A549 (cell line): ENCODE results near the gene MED17. TPM values are rescaled to one million over a fixed set of nuclear protein-coding genes. Genes with fewer than 3 reads are reported as not detected.
"Not testable (repeated sequence)": the region's sequence is repeated elsewhere in the genome, so short reads cannot be mapped to it uniquely, and the experiment has no call there.

Experiments
- ATAC-seq, 2 experiments: fragments of 200-7000 bp in 1 of 2; fragments of >200 bp in 1 of 2; cut with Nextera tagmentation in 1 of 2; cut with Tn5 transposase in 1 of 2; 3 replicates each; pipeline versions ENCODE4 v1.8.0 to v1.9.1; 2018 to 2020; ENCODE audit warnings: mild to moderate bottlenecking in 1 of 2, moderate library complexity in 1 of 2
- CTCF ChIA-PET: fragments of 300-600 bp; sonication (Branson Sonifier 250); formaldehyde crosslinking; extraction: SDS; loops from one replicate; lab custom pipeline; 2021; ENCODE audit warnings: antibody characterized with exemption, inconsistent platforms; lab: Yijun Ruan, JAX
- POLR2A ChIA-PET: fragments of 350-600 bp; formaldehyde crosslinking; extraction: SDS; loops from one replicate; lab custom pipeline; 2021; ENCODE audit warnings: antibody characterized with exemption, inconsistent platforms; lab: Yijun Ruan, JAX
- DNase-seq, 2 experiments: peaks; one replicate each; pipeline versions ENCODE4 v3.0.0 to v3.0.0-alpha.2; 2011 to 2016; ENCODE audit warnings: low read depth in 1 of 2, low spot score in 1 of 2
- FAIRE-seq: peaks from 2 replicates; lab custom pipeline; 2011; peaks lifted over from hg19 to GRCh38; lab: Jason Lieb, UNC
- H3K27ac ChIP-seq, 2 experiments: fragments of >200 bp; sonication (Bioruptor Twin); formaldehyde crosslinking; 3 replicates each; pipeline ENCODE4 v1.5.1; 2016 to 2017
- H3K4me1 ChIP-seq: fragments of >200 bp; sonication (Bioruptor Twin); formaldehyde crosslinking; 3 replicates; pipeline ENCODE4 v1.6.1; 2016
- H3K4me2 ChIP-seq: fragments of >200 bp; sonication (Bioruptor Twin); formaldehyde crosslinking; 3 replicates; pipeline ENCODE4 v1.6.1; 2016
- H3K4me3 ChIP-seq: fragments of >200 bp; sonication (Bioruptor Twin); formaldehyde crosslinking; 3 replicates; pipeline ENCODE4 v1.5.1; 2016
- H3K9me3 ChIP-seq: fragments of >200 bp; sonication (Bioruptor Twin); formaldehyde crosslinking; 3 replicates; pipeline ENCODE4 v1.6.1; 2016
- BHLHE40 ChIP-seq: IDR thresholded peaks from 2 replicates; pipeline ENCODE4 v1.6.1; 2012; ENCODE audit warnings: low read depth, low read length, inconsistent platforms
- CHD2 ChIP-seq: fragments of 150-350 bp; IDR thresholded peaks from 2 replicates; pipeline ENCODE4 v1.6.1; 2014; ENCODE audit warnings: low read length; ENCODE audit not compliant: partially characterized antibody
- EHMT2 ChIP-seq: fragments of 200-600 bp; sonication (generic); IDR thresholded peaks from 2 replicates; pipeline ENCODE4 v1.6.1; 2016; ENCODE audit warnings: antibody characterized with exemption, low read depth, mild to moderate bottlenecking, moderate library complexity
- ESRRA ChIP-seq: fragments of 150-350 bp; IDR thresholded peaks from 2 replicates; pipeline ENCODE4 v1.6.1; 2014; ENCODE audit warnings: mild to moderate bottlenecking, low read length, borderline replicate concordance
- FOSL2 ChIP-seq, 2 experiments: fragments of 450-650 bp in 1 of 2; fragments of >200 bp in 1 of 2; sonication (Bioruptor Twin) in 1 of 2; formaldehyde crosslinking; IDR thresholded peaks; 2 replicates each; pipeline versions ENCODE4 v1.5.0 to v1.6.1; 2016 to 2020; ENCODE audit warnings: mild to moderate bottlenecking in 1 of 2, moderate library complexity in 1 of 2
- FOXS1 ChIP-seq: fragments of 250-450 bp; sonication (Bioruptor Pico); IDR thresholded peaks from 2 replicates; pipeline ENCODE4 v1.5.0; 2020; ENCODE audit warnings: mild to moderate bottlenecking, moderate library complexity
- HEYL ChIP-seq: fragments of 250-450 bp; sonication (Bioruptor Pico); IDR thresholded peaks from 2 replicates; pipeline ENCODE4 v1.8.0; 2021; ENCODE audit warnings: mild to moderate bottlenecking, moderate library complexity
- JUNB ChIP-seq: fragments of >200 bp; sonication (Bioruptor Twin); formaldehyde crosslinking; IDR thresholded peaks from 2 replicates; pipeline ENCODE4 v1.6.1; 2016
- MYC ChIP-seq: IDR thresholded peaks from 2 replicates; pipeline ENCODE4 v1.6.1; 2012; ENCODE audit warnings: mild to moderate bottlenecking, inconsistent platforms, low read length, improper control_type of control experiment, borderline replicate concordance
- NPAS2 ChIP-seq: fragments of 250-450 bp; sonication (Bioruptor Pico); IDR thresholded peaks from 2 replicates; pipeline ENCODE4 v1.8.0; 2022; ENCODE audit warnings: mild to moderate bottlenecking, moderate library complexity, borderline replicate concordance
- PHF8 ChIP-seq: fragments of 200-600 bp; sonication (generic); IDR thresholded peaks from 2 replicates; pipeline ENCODE4 v1.6.1; 2016; ENCODE audit warnings: low read depth, mild to moderate bottlenecking, antibody characterized with exemption, moderate library complexity, borderline replicate concordance
- RAD21 ChIP-seq, 2 experiments: fragments of >200 bp in 1 of 2; sonication (Bioruptor Twin) in 1 of 2; formaldehyde crosslinking in 1 of 2; IDR thresholded peaks in 1 of 2; conservative IDR thresholded peaks in 1 of 2; 2 replicates in 1 of 2; 3 replicates in 1 of 2; pipeline ENCODE4 v1.6.1; 2012 to 2018; ENCODE audit warnings: inconsistent platforms in 1 of 2
- RCOR1 ChIP-seq: fragments of 150-350 bp; IDR thresholded peaks from 2 replicates; pipeline ENCODE4 v1.6.1; 2014; ENCODE audit warnings: antibody characterized with exemption, low read length, low read depth
- SMC3 ChIP-seq: fragments of >200 bp; sonication (Bioruptor Twin); formaldehyde crosslinking; IDR thresholded peaks from 3 replicates; pipeline ENCODE4 v1.6.1; 2018; ENCODE audit warnings: inconsistent platforms
- TFCP2L1 ChIP-seq: fragments of 250-450 bp; sonication (Bioruptor Pico); IDR thresholded peaks from 2 replicates; pipeline ENCODE4 v1.5.0; 2021; ENCODE audit warnings: mild to moderate bottlenecking
- ZC3H11A ChIP-seq: fragments of 450-650 bp; IDR thresholded peaks from 2 replicates; pipeline ENCODE4 v1.6.1; 2014; ENCODE audit warnings: antibody characterized with exemption, mild to moderate bottlenecking
- WGBS: methylation state at CpG from one replicate; pipeline ENCODE4 v1.1.6; 2017; ENCODE audit errors: missing lambda C conversion rate; 5-methylcytosine and 5-hydroxymethylcytosine counted together
- polyA plus RNA-seq, 4 experiments: library from polyadenylated mRNA; depleted of rRNA in 3 of 4; stranded (reverse); fragments of >200 nt; fragmentation: RNase III in 1 of 4; extraction: RNeasy Plus Mini Kit Qiagen cat#74134 plus additional on column Dnase treatment in 1 of 4; gene quantifications; 2 replicates in 3 of 4; 3 replicates in 1 of 4; pipeline ENCODE4 v1.2.3, GENCODE V29; 2011 to 2017
- TF ChIP-seq, protein P1 (sequence below): fragments of >200 bp; sonication (Bioruptor Twin); formaldehyde crosslinking; IDR thresholded peaks from 3 replicates; pipeline ENCODE4 v1.6.1; 2016
- TF ChIP-seq, protein P2 (sequence below): fragments of 200-600 bp; sonication (generic); IDR thresholded peaks from 2 replicates; pipeline ENCODE4 v1.6.1; 2016; ENCODE audit warnings: antibody characterized with exemption, mild to moderate bottlenecking, moderate library complexity
- TF ChIP-seq, protein P3 (sequence below): fragments of 250-450 bp; sonication (Bioruptor Pico); IDR thresholded peaks from 2 replicates; pipeline ENCODE4 v1.5.0; 2021; ENCODE audit warnings: mild to moderate bottlenecking, moderate library complexity, borderline replicate concordance
- TF ChIP-seq, protein P4 (sequence below): fragments of >200 bp; sonication (Bioruptor Twin); formaldehyde crosslinking; IDR thresholded peaks from 2 replicates; pipeline ENCODE4 v1.6.1; 2016

The MED17 gene
- polyA plus RNA-seq, 2 of the 4 experiments (the other 2 are of a cell fraction), result 16.2 to 20.3 TPM

DNA sequence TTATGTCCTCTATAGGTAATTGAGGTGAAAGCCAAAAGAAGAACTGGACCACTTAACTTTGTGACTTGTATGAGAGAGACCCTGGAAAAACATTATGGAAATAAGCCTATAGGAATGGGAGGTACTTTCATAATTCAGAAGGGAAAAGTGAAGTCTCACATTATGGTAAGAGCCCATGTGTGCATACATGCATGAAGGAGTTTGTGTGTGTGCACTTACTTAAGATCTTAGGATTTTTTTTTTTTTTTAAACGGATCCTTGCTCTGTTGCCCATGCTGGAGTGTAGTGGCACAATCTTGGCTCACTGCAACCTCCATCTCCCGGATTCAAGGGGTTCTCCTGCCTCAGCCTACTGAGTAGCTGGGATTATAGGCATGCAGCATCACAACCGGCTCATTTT lies 26.8 kb upstream of the MED17 start:
- TF ChIP-seq TFCP2L1 (CRISPR knock-in tag), result no peak
- TF ChIP-seq RAD21 (conservative IDR thresholded peaks at IDR 0.05 in 1 of 2, IDR thresholded peaks at IDR 0.05 in 1 of 2), result no peak
- TF ChIP-seq ESRRA, result no peak
- TF ChIP-seq, protein P1, sequence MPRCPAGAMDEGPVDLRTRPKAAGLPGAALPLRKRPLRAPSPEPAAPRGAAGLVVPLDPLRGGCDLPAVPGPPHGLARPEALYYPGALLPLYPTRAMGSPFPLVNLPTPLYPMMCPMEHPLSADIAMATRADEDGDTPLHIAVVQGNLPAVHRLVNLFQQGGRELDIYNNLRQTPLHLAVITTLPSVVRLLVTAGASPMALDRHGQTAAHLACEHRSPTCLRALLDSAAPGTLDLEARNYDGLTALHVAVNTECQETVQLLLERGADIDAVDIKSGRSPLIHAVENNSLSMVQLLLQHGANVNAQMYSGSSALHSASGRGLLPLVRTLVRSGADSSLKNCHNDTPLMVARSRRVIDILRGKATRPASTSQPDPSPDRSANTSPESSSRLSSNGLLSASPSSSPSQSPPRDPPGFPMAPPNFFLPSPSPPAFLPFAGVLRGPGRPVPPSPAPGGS, result no peak
- TF ChIP-seq FOXS1 (CRISPR knock-in tag), result no peak
- no peak for TF ChIP-seq FOSL2 (IDR thresholded peaks at IDR 0.05)
- no peak for TF ChIP-seq FOSL2 (CRISPR knock-in tag; IDR thresholded peaks at IDR 0.05)
- TF ChIP-seq PHF8, result no peak
- TF ChIP-seq NPAS2, result no peak
- no peak for FAIRE-seq
- no peak for ATAC-seq
- CTCF ChIA-PET, result no interaction called here
- Histone ChIP-seq H3K9me3 (no peaks in the 10 kb centered on the region), H3K27ac (no peak overlapping the region), H3K4me1 (no peaks in the 10 kb centered on the region), H3K4me2 (no peak overlapping the region), H3K4me3 (no peak overlapping the region)
- POLR2A ChIA-PET, result no interaction called here
- 75% methylated on average over 3 of the region's 3 CpGs for WGBS
- DNase-seq, result no peak

DNA sequence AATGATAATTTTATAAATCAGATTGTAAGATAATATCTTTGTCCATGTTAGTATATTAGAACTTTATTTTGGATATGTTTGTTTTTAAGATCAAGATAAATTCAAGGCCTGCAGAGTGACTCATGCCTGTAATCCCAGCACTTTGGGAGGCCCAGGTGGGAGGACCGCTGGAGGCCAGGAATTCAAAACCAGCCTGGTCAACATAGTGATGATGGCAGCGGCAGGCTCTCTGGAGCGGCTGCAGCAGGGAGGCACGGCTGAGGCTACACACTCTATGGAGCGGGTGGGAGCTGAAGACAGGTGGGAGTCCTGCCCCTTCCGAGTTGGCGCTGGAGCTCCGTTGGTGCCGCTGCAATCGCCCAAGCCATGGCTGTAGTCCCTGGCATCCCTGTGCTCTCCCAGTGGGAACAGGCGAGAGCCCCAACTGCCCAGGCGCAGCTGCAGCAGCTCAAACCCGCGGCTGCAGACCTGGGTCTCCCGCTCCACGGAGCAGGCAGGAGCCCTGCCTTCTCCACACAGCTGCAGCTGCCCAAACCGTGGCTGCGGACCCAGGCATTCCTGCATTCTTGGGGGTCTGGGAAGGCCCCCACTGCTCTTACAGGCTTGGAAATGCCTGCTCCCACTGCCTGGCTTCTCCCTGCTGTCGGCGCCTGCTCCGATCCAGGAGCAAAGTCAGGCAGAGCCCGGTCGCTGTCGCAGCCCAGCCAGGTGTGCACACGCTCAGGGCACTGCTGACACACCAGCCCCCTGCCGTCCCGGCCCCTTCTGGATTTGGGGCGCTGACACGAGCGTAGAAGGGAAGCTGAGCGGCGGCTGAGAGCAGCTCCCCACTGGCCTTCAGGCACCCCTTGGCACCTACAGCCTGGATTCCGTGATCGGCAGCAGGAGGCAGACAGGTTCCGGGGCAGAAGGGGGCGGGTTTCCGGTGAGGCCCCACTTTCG lies 25.9 kb upstream of the MED17 start:
- ATAC-seq, result no peak
- Histone ChIP-seq H3K4me3 (no peak overlapping the region), H3K27ac (no peak overlapping the region), H3K9me3 (no peaks in the 10 kb centered on the region), H3K4me1 (no peaks in the 10 kb centered on the region), H3K4me2 (no peak overlapping the region)
- ChIA-PET CTCF (no interaction called here), POLR2A (no interaction called here)
- no peak for FAIRE-seq
- WGBS, result 94% methylated on average over 25 of the region's 38 CpGs
- DNase-seq, result no peak
- TF ChIP-seq CHD2 (no peak), SMC3 (no peak), FOSL2 (IDR thresholded peaks at IDR 0.05) (no peak), FOSL2 (CRISPR knock-in tag; IDR thresholded peaks at IDR 0.05) (no peak), BHLHE40 (no peak), ZC3H11A (no peak), PHF8 (no peak), EHMT2 (no peak), JUNB (no peak), HEYL (CRISPR knock-in tag) (no peak), TFCP2L1 (CRISPR knock-in tag) (no peak), MYC (no peak), RAD21 (conservative IDR thresholded peaks at IDR 0.05 in 1 of 2, IDR thresholded peaks at IDR 0.05 in 1 of 2) (no peak), RCOR1 (no peak)
- TF ChIP-seq, protein P2, sequence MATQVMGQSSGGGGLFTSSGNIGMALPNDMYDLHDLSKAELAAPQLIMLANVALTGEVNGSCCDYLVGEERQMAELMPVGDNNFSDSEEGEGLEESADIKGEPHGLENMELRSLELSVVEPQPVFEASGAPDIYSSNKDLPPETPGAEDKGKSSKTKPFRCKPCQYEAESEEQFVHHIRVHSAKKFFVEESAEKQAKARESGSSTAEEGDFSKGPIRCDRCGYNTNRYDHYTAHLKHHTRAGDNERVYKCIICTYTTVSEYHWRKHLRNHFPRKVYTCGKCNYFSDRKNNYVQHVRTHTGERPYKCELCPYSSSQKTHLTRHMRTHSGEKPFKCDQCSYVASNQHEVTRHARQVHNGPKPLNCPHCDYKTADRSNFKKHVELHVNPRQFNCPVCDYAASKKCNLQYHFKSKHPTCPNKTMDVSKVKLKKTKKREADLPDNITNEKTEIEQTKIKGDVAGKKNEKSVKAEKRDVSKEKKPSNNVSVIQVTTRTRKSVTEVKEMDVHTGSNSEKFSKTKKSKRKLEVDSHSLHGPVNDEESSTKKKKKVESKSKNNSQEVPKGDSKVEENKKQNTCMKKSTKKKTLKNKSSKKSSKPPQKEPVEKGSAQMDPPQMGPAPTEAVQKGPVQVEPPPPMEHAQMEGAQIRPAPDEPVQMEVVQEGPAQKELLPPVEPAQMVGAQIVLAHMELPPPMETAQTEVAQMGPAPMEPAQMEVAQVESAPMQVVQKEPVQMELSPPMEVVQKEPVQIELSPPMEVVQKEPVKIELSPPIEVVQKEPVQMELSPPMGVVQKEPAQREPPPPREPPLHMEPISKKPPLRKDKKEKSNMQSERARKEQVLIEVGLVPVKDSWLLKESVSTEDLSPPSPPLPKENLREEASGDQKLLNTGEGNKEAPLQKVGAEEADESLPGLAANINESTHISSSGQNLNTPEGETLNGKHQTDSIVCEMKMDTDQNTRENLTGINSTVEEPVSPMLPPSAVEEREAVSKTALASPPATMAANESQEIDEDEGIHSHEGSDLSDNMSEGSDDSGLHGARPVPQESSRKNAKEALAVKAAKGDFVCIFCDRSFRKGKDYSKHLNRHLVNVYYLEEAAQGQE, result no peak
- TF ChIP-seq, protein P3, sequence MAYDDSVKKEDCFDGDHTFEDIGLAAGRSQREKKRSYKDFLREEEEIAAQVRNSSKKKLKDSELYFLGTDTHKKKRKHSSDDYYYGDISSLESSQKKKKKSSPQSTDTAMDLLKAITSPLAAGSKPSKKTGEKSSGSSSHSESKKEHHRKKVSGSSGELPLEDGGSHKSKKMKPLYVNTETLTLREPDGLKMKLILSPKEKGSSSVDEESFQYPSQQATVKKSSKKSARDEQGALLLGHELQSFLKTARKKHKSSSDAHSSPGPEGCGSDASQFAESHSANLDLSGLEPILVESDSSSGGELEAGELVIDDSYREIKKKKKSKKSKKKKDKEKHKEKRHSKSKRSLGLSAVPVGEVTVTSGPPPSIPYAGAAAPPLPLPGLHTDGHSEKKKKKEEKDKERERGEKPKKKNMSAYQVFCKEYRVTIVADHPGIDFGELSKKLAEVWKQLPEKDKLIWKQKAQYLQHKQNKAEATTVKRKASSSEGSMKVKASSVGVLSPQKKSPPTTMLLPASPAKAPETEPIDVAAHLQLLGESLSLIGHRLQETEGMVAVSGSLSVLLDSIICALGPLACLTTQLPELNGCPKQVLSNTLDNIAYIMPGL (CRISPR knock-in tag), result no peak
- TF ChIP-seq, protein P4, sequence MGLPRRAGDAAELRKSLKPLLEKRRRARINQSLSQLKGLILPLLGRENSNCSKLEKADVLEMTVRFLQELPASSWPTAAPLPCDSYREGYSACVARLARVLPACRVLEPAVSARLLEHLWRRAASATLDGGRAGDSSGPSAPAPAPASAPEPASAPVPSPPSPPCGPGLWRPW, result no peak
- TF ChIP-seq, all 56 proteins: peak for 0

DNA sequence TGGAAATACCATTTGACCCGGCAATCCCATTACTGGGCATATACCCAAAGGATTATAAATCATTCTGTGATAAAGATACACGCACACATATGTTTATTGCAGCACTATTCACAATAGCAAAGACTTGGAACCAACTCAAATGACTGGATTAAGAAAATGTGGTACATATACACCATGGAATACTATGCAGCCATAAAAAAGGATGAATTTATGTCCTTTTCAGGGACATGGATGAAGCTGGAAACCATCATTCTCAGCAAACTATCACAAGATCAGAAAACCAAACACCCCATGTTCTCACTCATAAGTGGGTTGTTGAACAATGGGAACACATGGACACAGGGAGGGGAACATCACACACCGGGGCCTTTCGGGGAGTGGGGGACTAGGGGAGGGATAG lies 25.0 kb upstream of the MED17 start:
- DNase-seq, H3K4me2 ChIP-seq, H3K4me3 ChIP-seq, CTCF ChIA-PET, H3K9me3 ChIP-seq, ATAC-seq, H3K27ac ChIP-seq, POLR2A ChIA-PET, FAIRE-seq, H3K4me1 ChIP-seq: not testable (repeated sequence)
- 93% methylated on average over 4 of the region's 4 CpGs for WGBS
